Embryonic facial prominence (tissue), 1 donor: ENCODE results near the gene MUC6.

Experiments used
- DNase-seq: peaks from one replicate; pipeline ENCODE4 v3.0.0-alpha.2; 2016; ENCODE audit errors: extremely low spot score

Gene MUC6

GRCh38 chr11:1009371-1009770 lies 27.1 kb downstream of the MUC6 start:
- DNase-seq = no peak

GRCh38 chr11:1008803-1009145 lies 27.7 kb downstream of the MUC6 start:
- DNase-seq = no peak

- no peak for DNase-seq
These were observed 28.3 kb downstream of the MUC6 start for GRCh38 chr11:1008001-1008802.

- DNase-seq = no peak
These were observed 29.2 kb downstream of the MUC6 start for GRCh38 chr11:1007279-1007678.

- DNase-seq = no peak
These were observed 29.8 kb downstream of the MUC6 start for GRCh38 chr11:1006762-1007161.

GRCh38 chr11:1005928-1006327 lies 30.6 kb downstream of the MUC6 start:
- no peak for DNase-seq

GRCh38 chr11:1003159-1003558 lies 33.4 kb downstream of the MUC6 start:
- no peak for DNase-seq

- DNase-seq = no peak
These were observed 34.0 kb downstream of the MUC6 start for GRCh38 chr11:1002406-1002984.

- DNase-seq = no peak
These were observed 34.7 kb downstream of the MUC6 start for GRCh38 chr11:1001617-1002405.

GRCh38 chr11:1000357-1001278 lies 35.9 kb downstream of the MUC6 start:
- DNase-seq = no peak

- no peak for DNase-seq
These were observed 37.5 kb downstream of the MUC6 start for GRCh38 chr11:999009-999408.

- DNase-seq = no peak
These were observed 38.6 kb downstream of the MUC6 start for GRCh38 chr11:997907-998306.

- DNase-seq = no peak
These were observed 39.8 kb downstream of the MUC6 start for GRCh38 chr11:996681-997080.

- no peak for DNase-seq
These were observed 40.6 kb downstream of the MUC6 start for GRCh38 chr11:995752-996420.

GRCh38 chr11:995044-995751 lies 41.3 kb downstream of the MUC6 start:
- DNase-seq = no peak

- DNase-seq = no peak
These were observed 42.8 kb downstream of the MUC6 start for GRCh38 chr11:993632-994167.

- DNase-seq = no peak
These were observed 43.9 kb downstream of the MUC6 start for GRCh38 chr11:992577-992976.

- DNase-seq = no peak
These were observed 44.7 kb downstream of the MUC6 start for GRCh38 chr11:991711-992307.

GRCh38 chr11:991034-991433 lies 45.5 kb downstream of the MUC6 start:
- no peak for DNase-seq

- no peak for DNase-seq
These were observed 46.4 kb downstream of the MUC6 start for GRCh38 chr11:990101-990500.
